Colonic mucosa (tissue), 4 donors: ENCODE results near the gene ATE1. TPM values are rescaled to one million over a fixed set of nuclear protein-coding genes. Genes with fewer than 3 reads are reported as not detected.

Experiments
- DNase-seq: peaks from one replicate; pipeline ENCODE4 v3.0.0-alpha.2; 2020
- H3K27ac ChIP-seq: fragments of 200-600 bp; one replicate; pipeline ENCODE4 v1.8.0; 2021
- H3K27me3 ChIP-seq: fragments of 200-600 bp; one replicate; pipeline ENCODE4 v1.8.0; 2021
- H3K36me3 ChIP-seq: fragments of 200-600 bp; one replicate; pipeline ENCODE4 v1.8.0; 2021
- H3K4me1 ChIP-seq: fragments of 200-600 bp; one replicate; pipeline ENCODE4 v1.8.0; 2021; ENCODE audit warnings: mild to moderate bottlenecking
- H3K4me3 ChIP-seq: fragments of 200-600 bp; one replicate; pipeline ENCODE4 v1.8.0; 2021
- H3K9ac ChIP-seq, 2 donors: one replicate each; pipeline ENCODE4 v1.7.0; 2013; ENCODE audit warnings: control low read depth in 2 of 2, low read depth in 2 of 2, low read length in 2 of 2
- H3K9me3 ChIP-seq: fragments of 200-600 bp; one replicate; pipeline ENCODE4 v1.8.0; 2021
- CTCF ChIP-seq: fragments of 200-600 bp; IDR thresholded peaks from one replicate; pipeline ENCODE4 v1.8.0; 2022; ENCODE audit warnings: antibody characterized with exemption, mild to moderate bottlenecking
- intact Hi-C: fragments of 100-400 bp; cut with DNase I; formaldehyde crosslinking; loops from one replicate; pipeline ENCODE4 v1.14.1; 2022
- total RNA-seq, 2 donors: library from RNA; stranded (reverse); fragmentation: NEBNext Ultra II Directional in 1 of 2; extraction: Animal tissue kit (Norgen Biotek cat#: 25700) in 1 of 2; gene quantifications; one replicate each; pipeline ENCODE4 v1.2.1, GENCODE V29; 2021
- donor health status: healthy.
- donor health status: DM: no; HTN: no; CAD: no.
- donor health status: DM: no; HTN: no; CAD: no.

The ATE1 gene
- total RNA-seq, 2 donors from 2014 or later = 32.9 to 78.0 TPM

GRCh38 chr10:121692626-121693025, 235.2 kb downstream of the ATE1 start:
- TF ChIP-seq CTCF = no peak
- Histone ChIP-seq H3K4me3 (no peak overlapping the region), H3K9me3 (no peaks in the 10 kb centered on the region), H3K9ac (no peak overlapping the region), H3K4me1 (no peaks in the 10 kb centered on the region), H3K27me3 (no peaks in the 10 kb centered on the region), H3K36me3 (no peaks in the 10 kb centered on the region), H3K27ac (no peak overlapping the region)
- intact Hi-C loops = no loop called here
- DNase-seq = no peak

DNA sequence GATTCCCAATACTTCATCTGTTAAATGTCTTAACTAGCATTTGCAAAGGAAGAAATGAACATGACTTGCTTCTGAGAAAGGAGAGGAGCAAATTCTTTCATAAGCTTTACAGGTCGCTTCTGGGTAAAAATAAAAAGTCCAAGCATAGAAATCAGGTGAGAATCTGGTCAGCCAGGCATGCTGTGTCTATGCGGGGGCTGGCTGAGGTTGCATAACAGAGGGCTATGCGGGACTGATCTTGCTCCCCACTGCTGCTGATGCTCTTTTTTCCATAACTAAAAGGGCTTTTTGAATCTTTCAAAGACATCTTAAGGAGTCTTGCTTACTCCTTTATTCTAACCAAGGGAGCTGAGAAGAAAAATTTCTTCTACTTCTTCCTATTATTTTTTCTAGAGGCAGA, 236.9 kb downstream of the ATE1 start:
- TF ChIP-seq CTCF = no peak
- intact Hi-C loops = no loop called here
- DNase-seq = no peak
- H3K4me1 ChIP-seq = no peaks in the 10 kb centered on the region
- no peak overlapping the region for H3K27ac ChIP-seq
- H3K4me3 ChIP-seq = no peak overlapping the region
- H3K9ac ChIP-seq = no peak overlapping the region
- H3K9me3 ChIP-seq = no peaks in the 10 kb centered on the region
- H3K27me3 ChIP-seq = no peaks in the 10 kb centered on the region
- no peaks in the 10 kb centered on the region for H3K36me3 ChIP-seq

Other genes starting within 250 kb of the ATE1 start
- 10 to 100 TPM; 55.0 to 63.9 TPM for gene NSMCE4A, start 47.2 kb upstream of the ATE1 start, total RNA-seq
- 10 to 100 TPM; 90.0 to 93.2 TPM for gene TACC2, start 61.1 kb upstream of the ATE1 start, total RNA-seq